Measurements from ENCODE around the gene CPT1A. TPM values are rescaled to one million over a fixed set of nuclear protein-coding genes. Genes with fewer than 3 reads are reported as not detected.

Gene CPT1A
- polyA plus RNA-seq, 1 donor (not counting 4 experiments of a cell fraction or from before 2014, with no cell fraction given), result 12.9 TPM

DNA sequence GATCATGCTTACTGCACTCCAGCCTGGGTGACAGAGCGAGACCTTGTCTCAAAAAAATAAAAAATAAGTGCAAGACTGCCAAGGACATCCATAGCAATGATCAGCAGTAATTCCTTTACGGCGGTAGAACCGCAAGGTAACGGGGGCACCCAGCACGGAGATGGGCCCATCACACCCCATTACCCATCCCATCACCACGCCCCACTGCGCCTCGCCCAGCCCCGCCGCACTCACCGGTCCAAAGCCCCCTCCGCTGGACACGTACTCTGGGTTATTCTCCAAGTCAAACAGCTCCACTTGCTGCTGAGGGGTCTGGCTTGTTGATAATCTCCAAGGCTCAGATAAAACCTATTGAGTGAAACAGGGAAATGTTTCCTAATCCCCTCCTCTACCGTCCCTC lies 81.7 kb downstream of the CPT1A start:
- Histone ChIP-seq H4K20me1 (ENCODE audit: control insufficient read depth, extremely low read depth, insufficient read depth, low read length) (no peaks in the 10 kb centered on the region), H3K9me1 (ENCODE audit: control insufficient read depth, extremely low read depth, insufficient read depth, low read length) (no peaks in the 10 kb centered on the region), H3K79me2 (ENCODE audit: control insufficient read depth, insufficient read depth, low read length) (no peaks in the 10 kb centered on the region), H3K4me3 (ENCODE audit: control insufficient read depth in 2 of 3, extremely low read depth in 1 of 3, insufficient read depth in 2 of 3, low read depth in 1 of 3, low read length in 3 of 3) (no peak overlapping the region), H3K9ac (ENCODE audit: control insufficient read depth, extremely low read depth, insufficient read depth, low read length) (no peak overlapping the region), H3K4me1 (ENCODE audit: control insufficient read depth, extremely low read depth, insufficient read depth, low read length) (no peaks in the 10 kb centered on the region), H3K27me3 (ENCODE audit: control insufficient read depth, extremely low read depth, insufficient read depth, low read length) (no peaks in the 10 kb centered on the region), H2AFZ (ENCODE audit: control insufficient read depth, low read length) (no peak overlapping the region), H3K4me2 (ENCODE audit: control insufficient read depth, extremely low read depth, insufficient read depth, low read depth, low read length) (no peak overlapping the region), H3K36me3 (ENCODE audit: control insufficient read depth in 2 of 2, extremely low read depth in 1 of 2, insufficient read depth in 2 of 2, low read length in 2 of 2) (peaks cover 4 to 10% of the 10 kb centered on the region in 2 experiments), H3K27ac (ENCODE audit: control insufficient read depth, insufficient read depth, low read length) (no peak overlapping the region), H3K9me3 (ENCODE audit: control insufficient read depth, low read depth, low read length) (no peaks in the 10 kb centered on the region)
- FAIRE-seq (no peak), DNase-seq (ENCODE audit: low read depth, low spot score) (no peak)
- dilution Hi-C loops (cut with MboI; ENCODE audit: extremely low pct_ligation_motif_present, low sequenced_read_pairs), result no loop called here
- TF ChIP-seq EZH2 (IDR thresholded peaks at IDR 0.05; ENCODE audit: low read length), result no peak
- TF ChIP-seq, protein P1, sequence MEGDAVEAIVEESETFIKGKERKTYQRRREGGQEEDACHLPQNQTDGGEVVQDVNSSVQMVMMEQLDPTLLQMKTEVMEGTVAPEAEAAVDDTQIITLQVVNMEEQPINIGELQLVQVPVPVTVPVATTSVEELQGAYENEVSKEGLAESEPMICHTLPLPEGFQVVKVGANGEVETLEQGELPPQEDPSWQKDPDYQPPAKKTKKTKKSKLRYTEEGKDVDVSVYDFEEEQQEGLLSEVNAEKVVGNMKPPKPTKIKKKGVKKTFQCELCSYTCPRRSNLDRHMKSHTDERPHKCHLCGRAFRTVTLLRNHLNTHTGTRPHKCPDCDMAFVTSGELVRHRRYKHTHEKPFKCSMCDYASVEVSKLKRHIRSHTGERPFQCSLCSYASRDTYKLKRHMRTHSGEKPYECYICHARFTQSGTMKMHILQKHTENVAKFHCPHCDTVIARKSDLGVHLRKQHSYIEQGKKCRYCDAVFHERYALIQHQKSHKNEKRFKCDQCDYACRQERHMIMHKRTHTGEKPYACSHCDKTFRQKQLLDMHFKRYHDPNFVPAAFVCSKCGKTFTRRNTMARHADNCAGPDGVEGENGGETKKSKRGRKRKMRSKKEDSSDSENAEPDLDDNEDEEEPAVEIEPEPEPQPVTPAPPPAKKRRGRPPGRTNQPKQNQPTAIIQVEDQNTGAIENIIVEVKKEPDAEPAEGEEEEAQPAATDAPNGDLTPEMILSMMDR (optimal IDR thresholded peaks at IDR 0.05 in 1 of 3, IDR thresholded peaks at IDR 0.05 in 1 of 3, conservative IDR thresholded peaks at IDR 0.05 in 1 of 3; ENCODE audit: extremely low read depth in 1 of 3, insufficient read depth in 2 of 3, low read length in 3 of 3), result no peak

GRCh38 chr11:68757711-68758110 lies 84.0 kb downstream of the CPT1A start:
- no peaks in the 10 kb centered on the region for H3K79me2 ChIP-seq (ENCODE audit: control insufficient read depth, insufficient read depth, low read length)
- no peak overlapping the region for H2AFZ ChIP-seq (ENCODE audit: control insufficient read depth, low read length)
- no peaks in the 10 kb centered on the region for H3K9me3 ChIP-seq (ENCODE audit: control insufficient read depth, low read depth, low read length)
- H4K20me1 ChIP-seq (ENCODE audit: control insufficient read depth, extremely low read depth, insufficient read depth, low read length), result no peaks in the 10 kb centered on the region
- H3K4me3 ChIP-seq (ENCODE audit: control insufficient read depth in 2 of 3, extremely low read depth in 1 of 3, insufficient read depth in 2 of 3, low read depth in 1 of 3, low read length in 3 of 3), result no peak overlapping the region
- peaks cover 4 to 8% of the 10 kb centered on the region in 2 experiments for H3K36me3 ChIP-seq (ENCODE audit: control insufficient read depth in 2 of 2, extremely low read depth in 1 of 2, insufficient read depth in 2 of 2, low read length in 2 of 2)
- H3K27me3 ChIP-seq (ENCODE audit: control insufficient read depth, extremely low read depth, insufficient read depth, low read length), result no peaks in the 10 kb centered on the region
- DNase-seq (ENCODE audit: low read depth, low spot score) (no peak), FAIRE-seq (no peak)
- no peak overlapping the region for H3K4me2 ChIP-seq (ENCODE audit: control insufficient read depth, extremely low read depth, insufficient read depth, low read depth, low read length)
- dilution Hi-C loops (cut with MboI; ENCODE audit: extremely low pct_ligation_motif_present, low sequenced_read_pairs), result no loop called here
- TF ChIP-seq EZH2 (IDR thresholded peaks at IDR 0.05; ENCODE audit: low read length), result no peak
- TF ChIP-seq, protein P1 (optimal IDR thresholded peaks at IDR 0.05 in 1 of 3, IDR thresholded peaks at IDR 0.05 in 1 of 3, conservative IDR thresholded peaks at IDR 0.05 in 1 of 3; ENCODE audit: extremely low read depth in 1 of 3, insufficient read depth in 2 of 3, low read length in 3 of 3), result no peak
- H3K9ac ChIP-seq (ENCODE audit: control insufficient read depth, extremely low read depth, insufficient read depth, low read length), result no peak overlapping the region
- no peaks in the 10 kb centered on the region for H3K9me1 ChIP-seq (ENCODE audit: control insufficient read depth, extremely low read depth, insufficient read depth, low read length)
- no peak overlapping the region for H3K27ac ChIP-seq (ENCODE audit: control insufficient read depth, insufficient read depth, low read length)
- H3K4me1 ChIP-seq (ENCODE audit: control insufficient read depth, extremely low read depth, insufficient read depth, low read length), result no peaks in the 10 kb centered on the region
